Upper lobe of left lung (tissue), 6 donors: ENCODE results near the gene ACACA. TPM values are rescaled to one million over a fixed set of nuclear protein-coding genes. Genes with fewer than 3 reads are reported as not detected.

Experiments used
- ATAC-seq, 2 donors: fragments of 200-7000 bp; cut with Tn5 transposase; one replicate each; pipeline ENCODE4 v1.9.1; 2022; ENCODE audit warnings: mild to moderate bottlenecking in 2 of 2, moderate library complexity in 2 of 2; ENCODE audit not compliant: low FRiP score in 2 of 2
- DNase-seq, 2 donors: peaks; one replicate each; pipeline ENCODE4 v3.0.0-alpha.2; 2019 to 2020
- H3K27ac ChIP-seq, 4 donors: fragments of 200-600 bp; sonication (generic); one replicate each; pipeline ENCODE4 v1.5.1; 2016 to 2019
- H3K27me3 ChIP-seq, 4 donors: fragments of 200-600 bp; sonication (generic); one replicate each; pipeline ENCODE4 v1.5.1; 2017 to 2019
- H3K36me3 ChIP-seq, 4 donors: fragments of 200-600 bp; sonication (generic); one replicate each; pipeline ENCODE4 v1.5.1; 2016 to 2019
- H3K4me1 ChIP-seq, 4 donors: fragments of 200-600 bp; sonication (generic); one replicate each; pipeline ENCODE4 v1.5.1; 2018 to 2019
- H3K4me3 ChIP-seq, 4 donors: fragments of 200-600 bp; sonication (generic); one replicate each; pipeline ENCODE4 v1.5.1; 2017 to 2019; ENCODE audit warnings: mild to moderate bottlenecking in 2 of 4, moderate library complexity in 1 of 4
- H3K9me3 ChIP-seq, 4 donors: fragments of 200-600 bp; sonication (generic); one replicate each; pipeline ENCODE4 v1.5.1; 2018 to 2019
- EP300 ChIP-seq, 4 donors: sonication (generic); formaldehyde crosslinking; IDR thresholded peaks; one replicate each; pipeline ENCODE4 v1.5.1; 2017; ENCODE audit warnings: antibody characterized with exemption in 4 of 4, control low read depth in 2 of 4
- POLR2A ChIP-seq, 4 donors: fragments of 450-650 bp; IDR thresholded peaks; one replicate each; pipeline ENCODE4 v1.5.1; 2016 to 2017; ENCODE audit warnings: antibody characterized with exemption in 4 of 4, mild to moderate bottlenecking in 2 of 4
- POLR2AphosphoS5 ChIP-seq, 2 donors: sonication (generic); formaldehyde crosslinking; IDR thresholded peaks; one replicate each; pipeline ENCODE4 v1.5.1; 2017; ENCODE audit warnings: antibody characterized with exemption in 2 of 2
- WGBS, 2 donors: methylation state at CpG; one replicate each; pipeline ENCODE4 v1.1.5; 2017 to 2018; 5-methylcytosine and 5-hydroxymethylcytosine counted together
- total RNA-seq, 6 donors: library from RNA; depleted of rRNA in 4 of 6; stranded (reverse); fragments of >200 nt in 4 of 6; gene quantifications; one replicate each; pipeline versions ENCODE4 v1.1.0 to v1.2.1, GENCODE V29; 2016 to 2021
- TF ChIP-seq, protein P1 (sequence below), 6 experiments: fragments of 450-650 bp in 4 of 6; fragments of 200-600 bp in 2 of 6; sonication (generic) in 2 of 6; IDR thresholded peaks; one replicate each; pipeline ENCODE4 v1.5.1; 2016 to 2019; ENCODE audit warnings: antibody characterized with exemption in 6 of 6
- donor health status: DM: no; HTN: no; CAD: no; lungs with moderate emphysema.
- donor health status: DM: no; HTN: yes; CAD: no; lungs with severe emphysema.

ACACA gene
- total RNA-seq, 6 donors from 2014 or later, result 55.7 to 129 (median 91.9) TPM

DNA sequence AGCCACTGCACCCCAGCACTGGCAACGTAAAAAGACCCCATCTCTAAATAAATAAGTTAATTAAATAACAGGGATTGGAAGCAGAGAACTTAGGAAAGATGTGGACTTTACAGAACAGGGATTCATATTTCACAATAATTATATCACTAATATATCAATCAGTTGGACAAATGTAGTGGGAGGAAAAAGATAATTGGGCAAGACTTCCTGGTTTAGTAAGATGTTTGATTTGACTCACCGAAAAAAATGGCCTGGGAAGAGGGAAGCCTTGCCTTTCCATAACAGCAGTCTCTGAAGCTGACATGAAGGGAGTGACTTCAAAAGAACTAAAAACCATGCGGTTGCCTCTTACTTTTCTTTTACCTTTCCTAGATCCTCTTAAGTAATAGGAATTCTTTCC lies 46.0 kb downstream of the ACACA start:
- H3K36me3 ChIP-seq, result no peaks in the 10 kb centered on the region
- H3K4me3 ChIP-seq, result no peak overlapping the region
- H3K27me3 ChIP-seq, result no peaks in the 10 kb centered on the region
- 60 to 71% methylated on average over 3 of the region's 3 CpGs for WGBS, 2 donors
- DNase-seq (no peak), ATAC-seq (no peak)
- peak overlapping the region in 3 of 4 donors; percentile 84 to 92 (median 85) for H3K27ac ChIP-seq
- H3K4me1 ChIP-seq, result peaks cover 7 to 38% (median 22%) of the 10 kb centered on the region in 4 donors
- TF ChIP-seq POLR2AphosphoS5 (IDR thresholded peaks at IDR 0.05), result no peak
- H3K9me3 ChIP-seq, result no peaks in the 10 kb centered on the region

DNA sequence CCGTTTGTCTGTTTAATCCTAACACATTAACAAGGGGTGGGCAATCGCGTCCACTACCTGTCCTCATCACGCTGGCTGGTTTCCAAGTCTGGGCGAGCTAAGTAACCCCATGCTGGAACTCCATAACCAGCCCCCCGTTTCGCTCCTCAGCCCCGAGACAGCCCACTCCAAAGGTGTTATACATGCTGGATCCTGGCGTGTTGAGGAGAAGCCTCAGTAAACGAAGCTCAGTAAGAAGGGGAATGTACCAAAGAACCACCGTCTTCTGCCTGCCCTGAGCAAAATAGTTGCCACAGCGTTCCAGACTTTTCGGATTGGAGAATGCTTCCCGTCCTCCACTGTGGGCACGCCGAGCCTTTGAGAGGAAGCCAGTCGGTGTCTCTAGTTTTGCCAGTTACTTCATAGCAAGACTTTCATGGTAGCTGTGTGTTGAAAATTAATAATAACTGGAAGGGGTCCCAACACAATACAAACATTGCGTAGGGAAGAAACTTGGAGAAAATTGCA lies 46.9 kb downstream of the ACACA start:
- ATAC-seq (no peak), DNase-seq (peak in 1 of 2 donors; percentile 30)
- Histone ChIP-seq H3K4me1 (peaks cover 7 to 42% (median 22%) of the 10 kb centered on the region in 4 donors), H3K4me3 (peak overlapping the region; percentile 24 to 98 (median 98)), H3K27me3 (no peaks in the 10 kb centered on the region), H3K27ac (peak overlapping the region; percentile 82 to 92 (median 84)), H3K36me3 (no peaks in the 10 kb centered on the region), H3K9me3 (no peaks in the 10 kb centered on the region)
- 7 to 17% methylated on average over 13 to 16 of the region's 18 CpGs for WGBS, 2 donors
- no peak for TF ChIP-seq POLR2AphosphoS5 (IDR thresholded peaks at IDR 0.05)
- TF ChIP-seq POLR2A (IDR thresholded peaks at IDR 0.05), result no peak
- no peak for TF ChIP-seq EP300 (IDR thresholded peaks at IDR 0.05)
- TF ChIP-seq, protein P1, sequence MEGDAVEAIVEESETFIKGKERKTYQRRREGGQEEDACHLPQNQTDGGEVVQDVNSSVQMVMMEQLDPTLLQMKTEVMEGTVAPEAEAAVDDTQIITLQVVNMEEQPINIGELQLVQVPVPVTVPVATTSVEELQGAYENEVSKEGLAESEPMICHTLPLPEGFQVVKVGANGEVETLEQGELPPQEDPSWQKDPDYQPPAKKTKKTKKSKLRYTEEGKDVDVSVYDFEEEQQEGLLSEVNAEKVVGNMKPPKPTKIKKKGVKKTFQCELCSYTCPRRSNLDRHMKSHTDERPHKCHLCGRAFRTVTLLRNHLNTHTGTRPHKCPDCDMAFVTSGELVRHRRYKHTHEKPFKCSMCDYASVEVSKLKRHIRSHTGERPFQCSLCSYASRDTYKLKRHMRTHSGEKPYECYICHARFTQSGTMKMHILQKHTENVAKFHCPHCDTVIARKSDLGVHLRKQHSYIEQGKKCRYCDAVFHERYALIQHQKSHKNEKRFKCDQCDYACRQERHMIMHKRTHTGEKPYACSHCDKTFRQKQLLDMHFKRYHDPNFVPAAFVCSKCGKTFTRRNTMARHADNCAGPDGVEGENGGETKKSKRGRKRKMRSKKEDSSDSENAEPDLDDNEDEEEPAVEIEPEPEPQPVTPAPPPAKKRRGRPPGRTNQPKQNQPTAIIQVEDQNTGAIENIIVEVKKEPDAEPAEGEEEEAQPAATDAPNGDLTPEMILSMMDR (IDR thresholded peaks at IDR 0.05), result no peak

DNA sequence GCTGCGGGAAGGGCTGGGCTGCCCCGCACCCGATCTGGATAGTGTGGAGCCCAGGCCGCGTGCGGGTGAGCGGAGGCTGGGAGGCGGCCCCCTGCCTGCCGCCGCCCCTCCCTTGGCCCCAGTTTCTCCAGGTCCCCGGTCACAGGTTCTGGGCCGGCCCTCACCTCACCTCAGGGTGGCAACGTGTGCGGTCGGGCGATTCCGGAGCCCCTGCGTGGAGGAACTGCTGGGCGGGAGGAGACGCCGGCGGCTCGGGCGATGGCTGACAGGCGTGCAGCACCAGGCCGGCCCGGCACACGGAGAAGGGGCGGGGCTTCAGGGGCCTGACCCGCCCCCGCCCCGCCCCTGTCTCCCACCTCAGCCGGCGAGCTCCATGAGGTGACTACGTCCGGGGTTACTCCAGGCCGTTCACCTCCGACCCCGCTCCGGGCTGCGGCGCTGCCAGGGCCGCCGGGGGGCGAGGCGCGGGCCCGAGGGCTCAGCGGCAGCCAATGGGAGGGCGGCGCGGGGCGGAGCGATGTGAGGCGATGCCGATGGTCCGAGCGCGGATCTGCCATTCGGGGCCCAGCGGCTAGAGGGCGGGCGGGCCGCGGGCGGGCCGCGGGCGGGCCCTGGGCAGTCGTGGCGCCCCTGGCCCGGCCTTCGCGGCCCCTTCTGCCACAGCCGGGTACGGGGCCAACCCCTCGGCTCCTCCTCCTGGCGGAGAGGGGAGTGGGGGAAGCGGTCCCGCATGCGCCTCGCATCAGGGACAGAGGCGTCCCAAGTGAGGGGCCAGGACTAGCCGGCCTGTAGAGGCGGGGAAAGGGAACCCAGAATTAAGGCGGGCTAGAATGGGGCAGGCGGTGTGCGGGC lies 47.6 kb downstream of the ACACA start:
- H3K4me3 ChIP-seq, result peak overlapping the region; percentile 70 to 98 (median 98)
- DNase-seq (peak; percentile 98 to 99), ATAC-seq (peak; percentile 96 to 97)
- TF ChIP-seq POLR2A (IDR thresholded peaks at IDR 0.05), result peak in 3 of 4 donors; percentile 51 to 80 (median 57)
- TF ChIP-seq POLR2AphosphoS5 (IDR thresholded peaks at IDR 0.05), result peak in 1 of 2 donors; percentile 68
- TF ChIP-seq EP300 (IDR thresholded peaks at IDR 0.05), result no peak
- TF ChIP-seq, protein P1 (IDR thresholded peaks at IDR 0.05), result peak; percentile 42 to 83 (median 74)
- no peaks in the 10 kb centered on the region for H3K36me3 ChIP-seq
- H3K27me3 ChIP-seq, result no peaks in the 10 kb centered on the region
- peaks cover 7 to 42% (median 22%) of the 10 kb centered on the region in 4 donors for H3K4me1 ChIP-seq
- H3K27ac ChIP-seq, result peak overlapping the region; percentile 82 to 92 (median 84)
- no peaks in the 10 kb centered on the region for H3K9me3 ChIP-seq
- WGBS, 2 donors, result 0 to 1% methylated on average over 14 to 22 of the region's 88 CpGs

DNA sequence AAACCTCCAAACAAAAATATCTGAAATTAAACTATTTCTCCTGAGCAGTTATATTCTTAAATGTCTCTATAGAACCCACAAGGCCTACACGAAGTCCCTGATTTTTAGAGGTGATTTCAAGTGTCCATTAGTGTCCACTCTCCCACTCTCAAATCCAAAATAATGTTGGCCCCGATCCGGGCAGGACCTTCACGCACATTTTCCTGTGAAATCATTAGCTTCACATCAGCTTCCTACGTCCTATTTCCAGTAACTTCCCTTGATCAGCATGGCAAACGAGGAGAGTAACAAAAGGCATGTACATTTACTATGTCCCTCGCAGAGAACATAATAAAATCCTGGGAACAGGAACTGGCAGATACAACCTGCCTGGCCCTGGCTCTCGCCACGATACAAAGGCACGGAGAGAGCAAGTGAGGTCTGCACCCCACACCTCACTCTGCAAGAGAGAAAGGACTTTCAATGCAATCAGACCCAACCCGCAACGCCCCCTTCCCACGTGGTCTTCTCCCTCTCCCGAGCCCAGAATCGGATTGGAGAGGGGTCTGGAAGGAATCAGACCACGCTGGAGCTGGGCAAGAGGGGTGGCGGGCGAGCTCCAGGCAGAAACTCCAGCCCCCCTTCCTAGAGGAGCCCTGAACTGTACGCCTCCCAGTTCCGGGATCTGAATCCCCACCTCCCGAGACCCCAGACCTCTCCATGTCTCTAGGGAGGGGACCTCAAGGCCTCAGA lies 48.4 kb downstream of the ACACA start:
- H3K4me3 ChIP-seq, result peak overlapping the region; percentile 70 to 98 (median 98)
- peaks cover 7 to 42% (median 22%) of the 10 kb centered on the region in 4 donors for H3K4me1 ChIP-seq
- no peaks in the 10 kb centered on the region for H3K27me3 ChIP-seq
- ATAC-seq (peak; percentile 4 to 48), DNase-seq (peak in 1 of 2 donors; percentile 69)
- H3K36me3 ChIP-seq, result no peaks in the 10 kb centered on the region
- TF ChIP-seq, protein P1 (IDR thresholded peaks at IDR 0.05), result no peak
- TF ChIP-seq POLR2A (IDR thresholded peaks at IDR 0.05) (peak in 1 of 4 donors; percentile 29), EP300 (IDR thresholded peaks at IDR 0.05) (no peak), POLR2AphosphoS5 (IDR thresholded peaks at IDR 0.05) (peak in 1 of 2 donors; percentile 13)
- H3K9me3 ChIP-seq, result no peaks in the 10 kb centered on the region
- WGBS, 2 donors, result 4 to 5% methylated on average over 11 to 21 of the region's 21 CpGs
- H3K27ac ChIP-seq, result peak overlapping the region; percentile 82 to 92 (median 84)
